Stimulated activated CD4-positive, alpha-beta T cell treated with anti-CD3 and anti-CD28 coated beads, Interleukin-15, amount 100 ng/mL, for 48 hours (primary cell): ENCODE measurements around the gene BCAS4.

ENCODE experiments used
- DNase-seq, 2 donors: peaks; one replicate each; pipeline ENCODE4 v3.0.0-alpha.2; 2020; ENCODE audit warnings: low read depth in 2 of 2

Gene BCAS4

GRCh38 chr20:50823319-50823718, 28.5 kb downstream of the BCAS4 start:
- DNase-seq = no peak

GRCh38 chr20:50824137-50824536, 29.3 kb downstream of the BCAS4 start:
- DNase-seq = no peak

GRCh38 chr20:50826121-50826520, 31.3 kb downstream of the BCAS4 start:
- no peak for DNase-seq

- no peak for DNase-seq
Measured at GRCh38 chr20:50828363-50829136, 33.7 kb downstream of the BCAS4 start.

- DNase-seq = no peak
Measured at GRCh38 chr20:50831622-50832021, 36.8 kb downstream of the BCAS4 start.

- DNase-seq = no peak
Measured at GRCh38 chr20:50834599-50835005, 39.7 kb downstream of the BCAS4 start.

GRCh38 chr20:50837532-50838321, 42.9 kb downstream of the BCAS4 start:
- DNase-seq = no peak

GRCh38 chr20:50838322-50838625, 43.4 kb downstream of the BCAS4 start:
- no peak for DNase-seq

GRCh38 chr20:50838707-50839385, 44.0 kb downstream of the BCAS4 start:
- no peak for DNase-seq

GRCh38 chr20:50842821-50843220, 48.0 kb downstream of the BCAS4 start:
- DNase-seq = no peak

- DNase-seq = no peak
Measured at GRCh38 chr20:50843331-50844276, 48.7 kb downstream of the BCAS4 start.

GRCh38 chr20:50844430-50845100, 49.7 kb downstream of the BCAS4 start:
- peak; percentile 29 to 35 for DNase-seq

- no peak for DNase-seq
Measured at GRCh38 chr20:50845566-50846215, 50.8 kb downstream of the BCAS4 start.

GRCh38 chr20:50848341-50848808, 53.5 kb downstream of the BCAS4 start:
- DNase-seq = no peak

GRCh38 chr20:50848846-50849673, 54.2 kb downstream of the BCAS4 start:
- no peak for DNase-seq

GRCh38 chr20:50850721-50851286, 55.9 kb downstream of the BCAS4 start:
- DNase-seq = no peak

- DNase-seq = no peak
Measured at GRCh38 chr20:50852085-50852484, 57.2 kb downstream of the BCAS4 start.

- no peak for DNase-seq
Measured at GRCh38 chr20:50854506-50855249, 59.8 kb downstream of the BCAS4 start.
